CD4-positive, alpha-beta T cell treated with Interleukin-6 for 4 hours (primary cell): ENCODE data around the gene C2CD3.
"Not testable (repeated sequence)": the region's sequence is repeated elsewhere in the genome, so short reads cannot be mapped to it uniquely, and the experiment has no call there.

Source experiments
- DNase-seq: peaks from one replicate; pipeline ENCODE4 v3.0.0-alpha.2; 2020; ENCODE audit warnings: mixed read lengths

C2CD3 gene

DNA sequence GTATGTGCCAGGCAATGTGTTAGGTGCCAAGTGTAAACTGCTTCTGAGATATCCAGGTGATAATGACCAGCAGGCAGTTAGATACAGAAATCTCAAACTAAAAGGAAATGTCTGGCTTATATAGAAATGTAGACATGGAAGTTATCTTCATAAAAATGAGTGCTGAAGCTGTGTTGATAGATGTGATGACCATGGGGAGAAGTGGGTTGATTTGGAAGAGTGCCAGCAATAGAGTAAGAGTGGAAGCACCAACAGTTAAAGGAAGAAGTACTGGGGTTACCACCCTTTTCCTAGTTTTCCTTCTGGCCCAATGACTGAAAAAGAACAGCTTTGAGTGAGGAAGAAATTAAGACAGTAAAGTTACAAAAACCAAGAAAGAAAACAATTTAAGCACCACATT lies 68.5 kb downstream of the C2CD3 start:
- no peak for DNase-seq

DNA sequence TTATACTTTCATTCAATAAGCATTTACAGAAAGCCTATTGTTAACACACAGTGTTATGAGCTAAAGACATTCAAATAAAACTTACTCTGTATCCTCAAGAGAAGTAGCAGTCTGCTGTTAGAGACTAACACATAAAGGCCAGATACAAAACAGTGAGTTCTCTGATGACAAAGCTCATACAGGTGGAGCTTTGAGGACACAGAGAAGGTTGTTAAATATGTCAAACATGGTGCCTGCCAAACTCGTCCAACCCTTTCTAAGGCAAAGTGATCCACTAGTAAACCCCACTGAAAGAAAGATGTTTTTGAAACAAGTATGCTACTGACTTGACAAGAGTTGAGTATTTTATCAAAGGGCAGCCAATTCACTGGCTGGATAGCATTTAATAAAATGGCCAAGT lies 70.1 kb downstream of the C2CD3 start:
- no peak for DNase-seq

DNA sequence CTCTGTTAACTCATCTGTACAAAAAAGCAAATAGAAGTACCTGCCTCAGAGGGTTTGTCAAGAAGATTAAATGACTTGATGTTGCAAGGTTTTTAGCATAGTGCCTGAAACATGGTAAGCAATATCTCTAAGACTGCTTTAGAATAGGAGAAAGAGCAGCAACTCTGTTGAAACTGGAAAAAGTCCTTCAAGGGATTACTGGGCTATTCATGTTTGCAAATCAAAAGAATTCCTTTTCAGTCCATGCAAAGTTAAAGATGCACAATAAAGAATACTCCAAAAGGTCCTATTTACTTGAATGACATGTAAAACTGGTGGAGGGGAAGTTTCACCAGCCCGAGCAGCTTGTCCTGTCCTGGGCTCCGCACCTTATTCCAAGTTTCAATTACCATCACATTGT lies 70.6 kb downstream of the C2CD3 start:
- DNase-seq, result no peak

DNA sequence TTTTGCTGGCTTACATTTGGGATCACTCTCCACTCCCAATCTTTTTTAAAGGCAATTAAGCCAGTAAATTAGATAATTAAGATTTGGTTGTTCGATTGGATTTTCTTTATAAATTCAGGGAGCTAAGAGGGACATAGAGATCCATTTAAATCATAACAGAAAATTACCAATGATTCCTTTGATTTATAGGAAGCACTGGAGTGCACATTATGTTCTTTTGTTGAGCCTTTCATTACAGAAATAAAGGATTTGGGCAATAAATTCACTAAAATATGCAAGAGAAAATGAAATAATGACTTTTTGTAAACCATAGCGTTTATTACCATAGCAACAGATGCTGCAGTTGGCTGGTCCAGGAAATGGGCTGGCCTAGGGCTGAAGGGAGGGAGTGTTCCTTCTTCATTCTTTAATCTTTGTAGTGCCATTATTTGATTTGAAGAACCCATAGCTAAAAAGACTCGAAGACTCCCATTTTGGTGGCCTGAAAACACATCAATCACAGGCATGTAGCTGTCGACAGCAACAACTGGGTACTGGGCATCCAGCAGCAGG lies 73.0 kb downstream of the C2CD3 start:
- DNase-seq, result no peak

DNA sequence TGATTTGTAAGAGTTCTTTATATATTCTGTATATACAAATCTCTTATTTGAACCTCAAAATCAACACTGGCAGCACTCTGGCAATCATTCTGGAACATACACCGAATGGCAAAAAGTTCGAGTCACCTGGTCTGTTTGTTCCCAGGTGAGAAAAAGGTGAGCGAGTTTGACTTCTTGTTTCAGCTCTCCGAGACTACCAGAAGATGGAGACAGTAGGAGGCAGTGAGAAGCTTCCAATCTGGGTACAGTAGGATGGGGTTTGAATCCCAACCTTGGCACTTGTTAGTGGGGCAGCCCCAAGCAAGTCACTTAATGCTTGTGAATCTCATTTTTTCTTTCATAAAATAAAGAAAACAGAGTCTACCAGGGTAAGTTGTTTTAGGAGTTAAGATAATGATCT lies 76.4 kb downstream of the C2CD3 start:
- DNase-seq, result no peak

DNA sequence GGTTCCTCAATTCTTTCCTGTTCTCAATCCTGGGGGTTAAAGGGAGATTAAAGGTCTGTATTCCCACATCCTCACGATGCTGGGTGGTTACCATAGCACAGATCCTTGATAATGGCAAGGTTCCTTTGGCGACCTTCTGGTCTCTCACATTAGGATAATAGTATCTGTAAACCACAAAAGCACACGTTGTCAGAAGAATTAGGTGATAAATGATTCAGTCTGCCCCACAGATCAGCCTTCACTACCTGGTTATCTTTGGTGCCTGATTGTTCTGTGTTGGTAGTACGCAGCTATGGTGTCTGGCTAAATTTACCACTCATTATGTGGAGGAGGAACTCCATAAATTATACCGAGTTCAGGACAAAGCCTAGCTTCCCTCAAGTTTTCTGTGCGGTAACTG lies 78.4 kb downstream of the C2CD3 start:
- no peak for DNase-seq

DNA sequence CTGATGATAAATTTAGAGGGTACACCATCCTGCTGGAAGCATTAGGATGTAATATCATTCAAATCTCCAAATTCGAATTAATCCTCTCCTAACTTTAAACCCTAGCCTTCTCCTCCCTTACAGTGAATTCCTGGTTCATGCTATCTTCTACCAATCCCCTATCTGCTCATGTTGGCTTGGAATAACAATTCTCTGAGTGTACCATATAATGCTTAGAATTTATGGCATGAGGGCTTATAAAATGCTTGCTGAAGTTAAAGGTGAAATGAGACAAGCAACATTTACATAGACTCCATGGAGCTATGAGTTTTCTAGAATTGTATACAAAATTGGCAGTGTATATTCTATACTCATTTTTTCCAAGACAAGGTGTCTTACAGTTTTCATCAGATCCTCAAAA lies 79.3 kb downstream of the C2CD3 start:
- DNase-seq, result no peak

DNA sequence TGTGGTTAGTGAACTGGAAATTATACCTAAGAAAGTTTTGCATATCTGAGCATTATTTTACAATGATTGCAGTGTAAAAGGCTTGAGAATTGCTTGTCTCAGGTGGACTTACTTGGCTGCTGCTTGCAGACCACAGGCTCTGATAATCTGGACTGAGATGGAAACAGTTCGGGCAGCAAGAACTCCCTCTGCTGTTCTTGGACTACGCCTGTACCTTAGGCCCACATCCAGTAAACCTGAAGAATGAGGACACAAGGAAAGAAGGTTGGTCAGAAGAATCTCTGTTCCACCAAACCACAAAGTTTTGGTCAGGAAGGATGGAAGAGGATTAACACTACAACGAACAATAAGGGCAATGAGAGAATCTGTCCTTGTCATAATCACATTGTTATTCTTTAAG lies 80.1 kb downstream of the C2CD3 start:
- DNase-seq, result peak; percentile 5

DNA sequence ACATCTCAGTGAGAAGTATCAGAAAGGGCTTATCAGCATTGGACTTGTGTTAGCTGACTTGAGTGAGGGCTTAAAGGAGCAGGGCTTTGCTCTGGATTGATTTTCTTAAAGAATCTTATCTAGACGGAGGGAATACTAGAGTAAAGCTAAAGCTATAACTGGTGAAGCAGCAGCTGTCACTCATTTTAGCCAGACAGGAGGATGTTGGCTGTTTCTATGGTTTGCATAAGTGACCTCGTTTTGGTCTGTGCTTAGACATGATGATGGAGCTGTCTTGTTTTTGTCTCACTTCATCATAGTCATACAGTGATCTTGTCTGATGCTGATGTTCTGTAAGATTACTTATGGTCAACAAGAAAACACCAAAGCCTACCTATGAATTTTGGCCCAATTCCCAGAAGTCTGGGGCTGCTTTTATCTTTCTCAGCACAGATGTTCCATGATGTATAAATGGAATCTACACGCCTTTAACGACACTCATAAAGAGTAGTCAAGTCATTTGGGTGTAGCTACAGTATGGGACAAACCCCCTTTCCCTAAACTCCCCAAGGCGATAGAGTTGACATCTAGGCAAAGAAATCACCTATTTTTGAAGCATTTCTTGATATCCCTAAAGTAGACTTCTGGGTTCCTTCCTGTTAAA lies 84.4 kb downstream of the C2CD3 start:
- no peak for DNase-seq

DNA sequence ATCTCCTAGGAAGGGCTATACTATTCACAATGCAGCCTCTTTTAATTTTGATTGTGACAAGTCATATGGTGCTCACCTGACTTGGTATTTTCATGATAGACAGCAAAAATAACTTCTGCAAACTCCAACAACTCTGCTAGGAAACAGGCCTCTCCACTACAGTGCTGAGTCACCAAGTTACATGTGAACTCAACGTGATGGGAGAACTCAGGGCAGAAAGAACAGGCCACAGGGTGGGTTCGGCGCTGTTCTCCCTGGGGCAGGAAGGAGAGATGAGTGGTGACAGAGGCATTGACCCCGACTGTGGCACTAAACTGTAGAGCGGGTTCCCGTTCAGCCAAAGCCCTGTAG lies 85.3 kb downstream of the C2CD3 start:
- no peak for DNase-seq

DNA sequence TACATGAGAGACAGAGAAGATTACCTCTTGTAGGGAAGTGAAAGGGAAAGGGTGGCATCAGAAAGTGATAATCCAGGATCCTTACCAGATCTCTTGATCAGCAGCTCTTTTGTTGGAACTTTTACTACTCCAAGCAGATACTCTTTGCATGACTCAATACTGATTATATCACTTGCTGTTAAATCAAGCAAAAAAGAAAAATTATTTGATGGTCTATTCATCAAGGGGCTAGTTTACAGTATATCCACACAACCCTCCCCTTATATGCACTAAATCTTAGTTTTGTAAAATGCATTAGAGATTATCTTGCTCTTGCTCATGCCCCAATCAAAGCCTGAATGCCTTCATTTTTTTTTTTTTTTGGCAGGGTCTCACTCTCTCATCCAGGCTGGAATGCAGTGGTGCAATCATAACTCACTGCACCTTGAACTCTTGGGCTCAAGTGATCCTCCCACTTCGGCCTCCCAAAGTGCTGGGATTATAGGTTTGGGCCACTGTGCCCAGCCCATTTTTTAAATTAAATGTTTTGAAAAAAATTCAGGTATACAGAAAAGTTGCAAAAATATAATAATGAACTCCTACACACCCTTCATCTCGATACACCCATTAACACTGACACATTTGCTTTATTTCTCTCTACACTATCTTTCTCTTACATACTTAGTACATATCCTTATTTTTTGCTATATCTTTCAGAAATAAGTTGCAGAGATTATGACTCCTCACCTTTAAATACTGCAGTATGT lies 85.8 kb downstream of the C2CD3 start:
- no peak for DNase-seq

DNA sequence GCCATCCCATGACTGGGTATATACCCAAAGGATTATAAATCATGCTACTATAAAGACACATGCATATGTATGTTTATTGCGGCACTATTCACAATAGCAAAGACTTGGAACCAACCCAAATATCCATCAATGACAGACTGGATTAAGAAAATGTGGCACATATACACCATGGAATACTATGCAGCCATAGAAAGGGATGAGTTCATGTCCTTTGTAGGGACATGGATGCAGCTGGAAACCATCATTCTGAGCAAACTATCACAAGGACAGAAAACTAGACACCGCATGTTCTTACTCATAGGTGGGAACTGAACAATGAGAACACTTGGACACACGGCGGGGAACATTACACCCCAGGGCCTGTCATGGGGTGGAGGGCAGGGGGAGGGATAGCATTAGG lies 86.9 kb downstream of the C2CD3 start:
- not testable (repeated sequence) for DNase-seq

DNA sequence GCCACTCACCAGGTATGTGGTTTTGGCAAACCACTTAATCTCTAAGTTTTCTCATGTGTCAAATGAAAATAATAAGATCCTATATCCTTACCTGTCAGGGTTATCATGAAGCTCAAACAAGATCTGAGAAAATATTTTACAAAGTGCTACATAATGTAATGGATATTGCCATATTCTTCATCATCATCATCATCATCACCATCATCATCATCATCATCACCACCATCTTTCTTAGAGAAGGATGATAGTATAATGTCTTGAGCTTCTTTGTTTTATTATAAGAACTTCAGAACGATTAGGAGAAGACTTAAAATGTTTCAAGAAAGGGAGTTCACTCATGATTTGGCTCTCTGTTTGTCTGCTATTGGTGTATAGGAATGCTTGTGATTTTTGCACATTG lies 89.4 kb downstream of the C2CD3 start:
- no peak for DNase-seq

DNA sequence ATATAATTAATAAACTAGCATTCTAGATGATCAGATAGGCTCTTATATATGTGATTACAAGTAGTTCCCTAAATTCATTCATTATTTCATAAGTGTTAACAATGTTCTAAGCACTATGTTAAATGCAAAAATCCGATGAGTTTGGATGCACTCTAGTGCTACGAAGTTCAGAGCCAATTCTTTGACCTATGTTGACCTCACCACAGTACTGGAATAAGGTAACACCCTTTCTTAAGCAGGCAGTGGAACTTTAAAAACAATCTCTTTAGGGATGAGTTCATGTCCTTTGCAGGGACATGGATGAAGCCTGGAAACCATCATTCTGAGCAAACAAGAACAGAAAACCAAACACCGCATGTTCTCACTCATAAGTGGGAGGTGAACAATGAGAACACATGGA lies 93.6 kb downstream of the C2CD3 start:
- no peak for DNase-seq

DNA sequence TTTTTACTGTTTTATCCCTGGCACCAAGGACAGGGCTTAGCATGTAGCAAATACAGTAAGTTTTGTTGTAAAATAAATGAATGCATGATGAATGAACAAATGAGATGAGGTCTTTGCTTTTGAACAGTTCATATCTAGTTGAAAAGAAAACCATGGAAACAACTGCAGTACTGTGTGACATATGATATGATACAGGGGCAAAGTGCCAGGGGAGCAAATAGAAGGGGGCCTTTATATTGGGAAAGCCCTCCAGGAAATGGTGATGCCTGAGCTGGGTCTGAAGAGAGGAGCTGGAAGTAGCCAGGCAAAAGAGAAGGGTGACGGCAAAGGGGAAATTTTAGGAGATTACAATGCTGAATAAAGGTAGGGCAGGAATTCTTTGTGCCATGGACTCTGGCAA lies 98.1 kb downstream of the C2CD3 start:
- DNase-seq, result no peak

DNA sequence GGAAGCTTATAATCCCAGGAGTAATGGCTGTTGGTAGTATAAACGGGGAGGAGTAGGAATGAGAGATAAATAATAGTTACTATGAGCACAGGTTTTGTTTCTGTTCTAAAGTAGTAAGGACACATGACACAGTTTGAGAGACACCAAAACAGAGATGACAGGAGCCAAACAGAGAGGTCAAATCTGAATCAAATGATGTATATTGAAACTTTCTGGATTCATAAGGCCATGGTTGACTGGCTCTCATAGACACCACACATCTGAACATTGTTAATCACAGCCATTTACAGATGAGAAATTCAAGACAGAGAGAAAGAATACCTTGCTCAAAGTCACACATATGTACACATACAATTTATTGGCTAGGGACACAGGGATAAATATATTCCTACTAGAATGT lies 98.5 kb downstream of the C2CD3 start:
- no peak for DNase-seq

DNA sequence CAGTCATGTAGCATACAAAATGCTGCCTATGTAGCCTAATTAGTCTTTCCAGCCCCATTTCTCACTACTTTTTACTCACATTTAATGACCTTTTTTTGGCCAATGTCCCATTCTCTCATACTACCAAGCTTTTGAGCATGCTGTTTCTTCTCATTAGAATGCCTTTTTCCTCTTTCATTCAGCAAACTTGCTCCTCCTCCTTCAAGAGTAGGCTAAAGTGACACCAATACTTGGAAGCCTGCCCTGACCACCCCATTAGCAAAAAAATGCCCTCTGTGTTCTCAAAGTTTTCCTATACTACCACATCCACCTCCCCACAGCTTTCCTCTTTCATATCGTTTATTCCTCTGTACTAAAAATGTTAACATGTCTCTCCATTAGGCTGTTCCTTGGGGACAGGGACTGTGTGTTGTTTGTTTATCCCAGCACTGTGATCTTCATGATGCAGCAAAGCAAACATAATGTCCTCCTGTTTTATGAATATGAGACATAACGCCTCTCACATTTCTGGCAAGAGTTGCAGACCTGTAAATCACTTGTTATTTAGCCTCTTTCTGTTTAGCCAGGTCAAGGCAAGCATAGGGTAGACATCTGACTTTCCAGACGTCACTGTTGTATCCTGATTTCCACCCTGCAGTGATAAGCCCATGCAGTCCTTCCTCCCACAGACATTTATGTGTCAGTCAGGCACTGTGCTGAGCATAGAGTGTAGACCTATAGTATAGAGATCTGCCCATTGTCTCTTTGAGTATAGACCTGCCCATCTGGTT lies 99.9 kb downstream of the C2CD3 start:
- DNase-seq, result no peak

DNA sequence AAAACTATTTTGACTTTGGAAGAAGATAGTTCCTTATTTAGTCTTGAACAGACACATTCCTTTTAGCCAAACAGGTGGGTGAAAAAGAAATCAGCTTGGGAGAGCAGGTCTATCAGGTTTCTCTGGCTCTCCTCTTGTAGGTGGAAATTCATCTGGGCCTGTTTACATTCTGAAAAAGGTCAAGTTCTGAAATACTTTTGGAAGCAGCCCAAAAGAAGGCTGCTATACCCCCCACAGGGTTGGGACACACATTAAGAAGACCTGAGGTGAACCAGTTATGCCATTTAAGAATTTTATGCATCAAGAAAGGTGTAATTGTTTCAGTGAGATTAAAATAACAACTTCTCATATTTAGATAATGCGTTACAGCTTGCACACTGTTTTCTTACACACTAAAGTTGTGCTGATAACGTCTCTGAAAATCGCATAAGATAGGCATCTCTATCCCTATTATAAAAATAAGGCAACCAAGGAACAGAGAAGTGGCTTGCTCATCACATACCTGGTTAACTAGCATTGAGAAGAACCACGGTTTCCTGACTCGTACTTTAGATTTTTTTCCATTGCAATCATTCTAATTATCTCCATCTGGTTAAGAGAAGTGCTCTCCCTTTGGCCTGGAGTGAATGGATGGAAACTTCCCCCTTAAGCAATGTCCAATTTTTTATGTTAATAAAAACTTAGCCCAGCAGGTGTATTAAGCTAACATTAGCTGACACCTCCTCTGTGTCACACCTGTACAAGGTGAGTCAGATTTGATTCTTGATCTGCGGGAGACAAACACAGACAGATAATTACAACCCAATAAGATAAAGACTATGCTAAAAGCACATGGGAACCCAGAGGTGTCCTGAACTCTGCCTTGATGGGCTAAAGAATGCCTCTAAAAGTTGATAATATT lies 101.4 kb downstream of the C2CD3 start:
- DNase-seq, result no peak

DNA sequence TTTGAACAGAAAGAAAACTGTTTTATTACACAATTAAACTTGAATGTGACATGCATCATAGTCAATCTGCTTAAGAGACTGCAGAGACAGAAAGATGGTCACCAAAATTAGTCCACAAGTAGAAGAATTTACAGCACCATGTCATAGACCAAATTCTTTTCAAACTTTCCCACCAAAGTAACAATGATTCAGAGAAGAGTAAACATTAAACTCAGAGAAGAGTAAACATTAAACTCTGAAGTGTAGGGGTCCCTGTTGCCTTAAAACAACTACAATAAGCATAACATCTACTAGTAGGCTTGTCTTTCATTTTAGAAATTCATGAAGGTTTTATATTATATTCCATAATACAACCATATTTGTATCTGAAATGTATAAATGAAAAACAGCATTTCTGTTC lies 104.1 kb downstream of the C2CD3 start:
- DNase-seq, result not testable (repeated sequence)

DNA sequence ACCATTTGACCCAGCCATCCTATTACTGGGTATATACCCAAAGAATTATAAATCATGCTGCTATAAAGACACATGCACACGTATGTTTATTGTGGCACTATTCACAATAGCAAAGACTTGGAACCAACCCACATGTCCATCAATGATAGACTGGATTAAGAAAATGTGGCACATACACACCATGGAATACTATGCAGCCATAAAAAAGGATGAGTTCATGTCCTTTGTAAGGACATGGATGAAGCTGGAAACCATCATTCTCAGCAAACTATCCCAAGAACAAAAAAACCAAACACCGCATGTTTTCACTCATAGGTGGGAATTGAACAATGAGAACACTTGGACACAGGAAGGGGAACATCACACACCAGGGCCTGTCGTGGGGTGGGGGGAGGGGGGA lies 105.3 kb downstream of the C2CD3 start:
- DNase-seq, result not testable (repeated sequence)

DNA sequence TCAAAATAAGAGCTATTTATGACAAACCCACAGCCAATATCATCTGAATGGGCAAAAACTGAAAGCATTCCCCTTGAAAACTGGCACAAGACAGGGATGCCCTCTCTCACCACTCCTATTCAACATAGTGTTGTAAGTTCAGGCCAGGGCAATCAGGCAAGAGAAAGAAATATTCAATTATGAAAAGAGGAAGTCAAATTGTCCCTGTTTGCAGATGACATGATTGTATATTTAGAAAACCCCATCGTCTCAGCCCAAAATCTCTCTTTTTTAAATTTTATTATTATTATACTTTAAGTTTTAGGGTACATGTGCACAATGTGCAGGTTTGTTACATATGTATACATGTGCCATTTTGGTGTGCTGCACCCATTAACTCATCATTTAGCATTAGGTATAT lies 107.2 kb downstream of the C2CD3 start:
- not testable (repeated sequence) for DNase-seq

DNA sequence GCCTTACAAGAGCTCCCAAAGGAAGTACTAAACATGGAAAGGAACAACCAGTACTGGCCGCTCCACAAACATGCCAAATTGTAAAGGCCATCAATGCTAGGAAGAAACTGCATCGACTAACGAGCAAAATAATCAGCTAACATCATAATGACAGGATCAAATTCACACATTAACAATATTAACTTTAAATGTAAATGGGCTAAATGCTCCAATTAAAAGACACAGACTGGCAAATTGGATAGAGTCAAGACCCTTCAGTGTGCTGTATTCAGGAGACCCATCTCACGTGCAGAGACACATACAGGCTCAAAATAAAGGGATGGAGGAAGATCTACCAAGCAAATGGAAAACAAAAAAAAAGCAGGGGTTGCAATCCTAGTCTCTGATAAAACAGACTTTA lies 109.2 kb downstream of the C2CD3 start:
- not testable (repeated sequence) for DNase-seq
